ENCODE results near the gene ACTR5.

ACTR5 gene

DNA sequence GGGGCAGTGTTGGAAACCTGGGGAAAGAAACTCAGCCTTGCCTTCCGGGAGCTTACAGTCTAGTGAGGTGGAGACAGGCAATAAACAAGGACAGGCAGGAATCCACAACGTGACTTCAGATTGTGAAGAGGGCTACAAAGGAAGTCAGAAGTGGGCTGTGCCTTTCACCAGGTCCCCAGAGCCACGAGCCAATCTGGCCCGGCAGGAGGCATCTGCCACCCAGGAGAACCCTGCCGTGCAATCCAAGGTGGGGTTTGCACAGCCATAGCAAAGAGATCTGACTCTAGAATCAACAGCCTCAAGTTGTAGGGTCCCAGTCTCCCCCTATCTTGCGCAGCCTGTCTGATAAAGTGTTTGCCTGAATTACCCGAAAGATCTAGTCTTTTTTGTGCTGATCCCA lies 18.5 kb upstream of the ACTR5 start:
- no peak for DNase-seq

DNA sequence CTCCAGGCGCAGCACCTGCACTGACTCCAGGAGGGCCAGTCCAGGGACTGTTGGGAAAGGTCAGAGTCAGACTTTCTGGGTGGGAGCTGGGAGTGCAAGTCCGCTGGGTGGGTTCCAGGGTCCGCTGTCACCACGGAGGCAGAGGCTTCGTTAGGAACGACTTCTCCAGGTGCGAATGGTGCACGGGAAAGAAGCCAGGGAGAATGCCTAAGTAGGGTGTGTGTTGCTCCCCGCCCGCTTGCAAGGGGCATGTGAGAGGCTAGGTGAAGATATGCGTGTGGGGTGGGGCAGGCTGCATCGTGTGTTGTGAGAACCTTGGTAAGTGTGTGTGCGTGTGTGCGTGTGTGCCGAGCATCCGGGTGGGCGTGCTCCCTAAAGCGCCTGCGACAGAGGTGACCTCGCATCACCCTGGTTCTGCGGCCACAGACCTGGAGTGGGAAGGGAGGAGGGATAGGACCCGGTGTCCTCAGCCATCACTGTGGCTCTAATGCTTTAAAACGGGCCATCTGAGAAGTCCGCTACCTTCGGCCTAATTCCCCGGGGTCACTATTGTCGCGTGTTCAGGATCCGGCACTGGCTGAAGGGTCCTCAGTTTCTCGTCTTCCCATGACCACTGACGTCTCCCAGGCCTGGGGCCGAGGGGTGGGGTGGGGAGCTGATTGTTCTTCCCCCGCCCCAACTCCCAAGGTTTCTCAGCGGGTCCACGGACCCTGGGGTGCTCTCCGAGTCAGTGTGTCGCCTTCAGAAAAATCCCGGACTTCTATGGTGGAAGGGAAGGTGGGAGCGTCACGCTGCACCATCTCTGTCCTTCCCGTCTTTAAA lies 17.9 kb upstream of the ACTR5 start:
- no peak for DNase-seq

DNA sequence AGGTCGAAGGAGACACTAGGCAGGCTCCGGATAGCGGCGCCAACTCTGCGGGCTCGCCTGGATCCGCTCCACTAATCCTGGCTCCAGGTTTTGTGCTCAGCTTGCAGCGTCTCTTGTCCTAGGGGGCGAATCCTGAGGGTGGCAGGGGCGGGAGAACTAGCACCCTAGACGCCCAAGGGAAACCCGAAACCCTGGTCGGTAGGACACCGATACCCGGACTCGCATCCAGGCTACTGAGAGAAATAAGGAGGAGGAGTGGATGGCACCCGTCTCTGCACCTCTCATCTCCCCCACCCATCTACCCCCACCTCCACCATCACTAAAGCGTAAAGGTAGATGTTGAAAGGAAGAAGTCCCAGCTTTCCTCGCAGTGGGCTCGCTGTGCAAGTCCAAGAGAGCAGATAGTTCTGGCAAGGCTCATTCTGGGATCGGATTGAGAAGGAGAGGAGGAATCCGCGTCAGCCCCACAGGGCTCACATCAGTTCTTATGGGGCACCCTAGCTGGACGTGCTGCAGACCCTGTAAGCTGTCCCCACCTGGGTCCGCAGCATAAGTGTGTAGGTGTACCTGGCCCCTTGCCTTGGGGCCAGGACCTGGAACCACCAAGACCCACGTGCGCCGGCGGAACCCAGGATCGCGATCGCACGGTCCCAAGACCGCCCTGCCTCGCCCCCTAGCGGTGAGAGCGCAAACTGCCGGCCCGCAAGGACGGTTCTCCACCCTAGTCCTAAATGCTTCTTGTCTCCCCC lies 17.1 kb upstream of the ACTR5 start:
- DNase-seq: no peak

DNA sequence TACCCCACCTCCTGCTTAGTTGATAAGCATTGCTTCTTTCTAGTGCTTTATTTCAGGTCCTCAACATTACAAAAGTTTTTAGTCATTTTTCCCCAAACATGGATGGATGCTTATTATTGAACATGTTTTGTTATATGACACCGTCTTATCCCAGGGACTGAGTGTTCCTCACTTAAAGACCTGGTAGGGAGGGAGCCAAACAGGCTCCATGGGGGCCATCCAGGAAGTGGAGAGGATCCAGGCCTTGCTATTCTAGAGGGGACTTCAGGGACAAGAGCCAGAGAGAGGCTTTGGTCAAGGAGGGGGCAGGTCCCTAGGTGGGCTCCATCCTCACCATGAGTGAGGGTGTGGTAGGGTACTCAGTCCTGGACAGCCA lies 16.5 kb upstream of the ACTR5 start:
- DNase-seq: no peak

DNA sequence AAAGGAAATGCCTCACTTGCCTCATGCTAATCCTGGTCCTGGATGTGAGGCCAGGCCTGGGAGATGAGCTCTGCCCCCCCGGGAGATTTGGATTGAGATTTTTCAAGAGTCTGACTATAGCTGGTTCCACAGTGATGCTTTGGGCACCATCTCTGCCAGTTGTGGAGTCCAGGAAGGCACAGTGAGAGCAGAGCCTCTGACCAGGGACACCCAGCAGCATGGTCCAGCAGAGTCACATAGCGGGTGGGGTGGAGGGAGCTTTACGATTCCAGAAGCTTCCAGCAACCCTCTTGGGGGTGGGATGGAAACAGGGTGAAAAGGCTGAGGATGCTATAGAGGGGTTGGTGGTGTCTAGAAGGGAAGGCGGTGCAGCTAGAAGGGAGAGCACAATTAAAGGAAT lies 15.3 kb upstream of the ACTR5 start:
- DNase-seq: no peak

DNA sequence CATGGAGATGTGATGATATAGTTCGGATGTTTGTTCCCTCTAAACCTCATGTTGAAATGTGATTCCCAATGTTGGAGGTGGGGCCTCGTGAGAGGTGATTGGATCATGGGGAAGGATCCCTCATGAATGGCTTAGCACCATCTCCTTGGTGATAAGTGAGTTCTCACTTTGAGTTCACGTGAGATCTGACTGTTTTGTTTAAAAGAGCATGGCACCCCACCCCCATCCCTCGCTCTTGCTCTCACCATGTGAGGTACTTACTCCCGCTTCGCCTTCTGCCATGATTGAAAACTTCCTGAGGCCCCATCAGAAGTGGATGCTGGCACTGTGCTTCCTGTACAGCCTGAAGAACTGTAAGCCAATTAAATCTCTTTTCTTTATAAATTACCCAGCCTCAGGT lies 13.1 kb upstream of the ACTR5 start:
- DNase-seq: no peak

DNA sequence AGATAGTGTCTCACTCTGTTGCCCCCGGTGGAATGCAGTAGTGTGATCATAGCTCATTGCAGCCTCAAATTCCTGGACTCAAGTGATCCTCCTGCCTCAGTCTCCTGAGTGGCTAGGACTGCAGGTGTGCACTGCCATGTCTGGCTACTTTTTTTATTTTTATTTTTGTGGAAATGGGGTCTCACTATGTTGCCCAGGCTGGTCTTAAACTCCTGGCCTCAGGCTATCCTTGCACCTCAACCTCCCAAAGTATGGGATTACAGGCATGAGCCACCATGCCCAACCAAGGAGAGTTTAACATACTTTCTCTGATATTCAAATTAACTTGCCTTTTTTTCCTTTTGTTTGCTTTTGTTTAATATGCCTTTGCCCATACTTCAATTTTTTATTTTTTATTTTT lies 10.4 kb upstream of the ACTR5 start:
- DNase-seq: no peak

DNA sequence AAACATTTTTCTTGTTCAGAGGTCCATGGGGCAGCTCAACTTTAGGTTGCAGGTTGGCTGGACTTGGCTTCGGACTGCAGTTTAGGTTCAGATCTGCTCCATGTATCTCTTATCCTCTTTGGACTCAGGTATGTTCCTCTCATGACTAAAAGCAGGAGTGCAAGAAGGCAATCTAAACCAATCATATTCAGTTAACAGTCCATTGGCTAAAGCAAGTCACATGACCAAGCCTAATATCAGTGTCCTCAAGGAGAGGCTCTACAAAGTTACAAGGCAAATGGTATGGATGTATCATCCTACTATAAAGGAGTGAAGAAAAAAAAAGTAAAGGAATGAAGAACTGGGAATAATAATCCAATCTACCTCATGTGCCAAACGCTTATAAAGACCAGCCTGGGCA lies 2.5 kb upstream of the ACTR5 start:
- DNase-seq: no peak

DNA sequence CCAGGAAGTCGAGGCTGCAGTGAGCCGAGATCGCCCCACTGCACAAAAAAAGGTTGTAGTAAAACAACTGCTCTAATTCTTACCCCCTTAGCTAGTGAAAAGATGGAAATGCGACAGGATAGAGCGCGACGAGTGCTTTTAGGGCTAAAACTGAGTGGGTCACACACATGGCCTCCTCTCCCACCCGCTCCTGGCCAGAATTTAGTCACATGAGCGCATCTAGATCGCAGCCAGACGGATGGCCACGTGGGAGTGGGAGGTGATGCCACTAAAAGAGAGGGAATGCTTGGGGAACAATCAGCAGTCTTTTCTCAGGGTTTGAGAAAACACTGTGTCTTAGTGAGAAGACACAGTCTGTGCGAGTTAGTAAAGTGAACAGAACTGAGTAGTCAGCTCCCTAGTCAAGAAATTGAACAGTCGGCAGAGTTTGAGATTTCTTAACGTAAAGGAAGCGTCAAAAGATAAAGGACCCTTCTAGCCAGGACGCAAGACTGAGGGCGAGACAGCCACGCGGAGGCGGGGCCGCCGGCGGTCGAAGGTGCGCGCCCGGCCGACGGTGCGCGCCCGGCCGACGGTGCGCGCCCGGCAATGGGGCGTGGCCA lies 664 bp upstream of the ACTR5 start:
- DNase-seq: no peak

DNA sequence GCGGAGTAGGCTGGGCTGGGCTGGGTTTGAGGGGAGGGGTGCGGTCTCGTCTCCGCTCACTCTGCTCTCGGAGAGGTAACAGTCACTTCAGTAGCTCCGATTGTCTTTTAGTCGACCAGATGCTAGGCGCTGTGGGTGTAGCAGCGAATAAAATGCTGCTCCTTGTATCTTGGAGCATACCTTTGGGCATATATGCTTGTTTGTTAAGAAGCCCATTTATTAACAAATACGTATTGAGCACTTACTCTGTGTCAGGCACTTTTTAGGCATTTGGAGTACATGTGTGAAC lies 545 bp downstream of the ACTR5 start:
- no peak for DNase-seq

DNA sequence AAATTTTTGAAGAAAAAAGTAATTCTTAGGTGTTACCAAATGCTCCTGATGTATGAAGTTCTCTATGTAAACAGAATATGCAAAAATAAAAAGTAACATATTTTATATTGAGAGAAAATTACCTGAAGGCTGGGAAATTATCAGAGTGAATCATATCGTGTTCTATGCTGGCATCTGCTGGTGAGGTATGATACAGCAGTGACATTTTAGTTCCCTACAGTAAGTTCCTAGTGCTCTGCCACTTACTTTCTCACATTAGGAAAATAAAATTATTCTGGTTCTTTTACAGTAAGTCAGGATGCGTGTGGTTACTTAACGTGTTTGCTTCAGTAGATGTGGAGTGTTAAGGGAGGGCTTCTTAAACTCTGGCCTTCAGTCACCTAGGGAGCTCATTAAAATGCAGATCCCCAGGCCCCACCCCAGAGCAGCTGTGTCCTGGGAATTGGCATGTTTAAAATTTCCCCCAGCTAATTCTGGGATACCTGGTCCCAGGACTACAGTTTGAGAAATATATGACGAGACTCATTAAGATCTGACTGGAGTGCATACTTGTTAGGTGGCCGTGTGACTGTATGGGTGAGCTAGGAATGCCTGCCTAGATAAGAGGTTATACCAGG lies 3.2 kb downstream of the ACTR5 start:
- no peak for DNase-seq

DNA sequence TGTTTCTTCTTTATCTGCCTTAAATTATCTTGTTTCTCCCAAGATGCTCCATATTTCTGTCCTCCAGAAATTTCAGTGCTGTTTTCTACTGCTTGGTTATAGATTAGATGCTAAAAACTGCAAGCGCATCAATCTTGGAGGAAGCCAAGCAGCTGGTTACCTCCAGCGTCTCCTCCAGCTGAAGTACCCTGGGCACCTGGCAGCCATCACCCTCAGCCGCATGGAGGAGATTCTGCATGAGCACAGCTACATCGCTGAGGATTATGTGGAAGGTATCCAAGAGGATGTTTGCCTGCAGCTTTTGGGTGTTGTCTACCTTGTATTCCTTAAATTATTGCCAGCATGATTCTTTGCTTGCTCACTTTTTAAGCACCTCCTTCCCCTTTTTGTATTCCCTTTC lies 3.8 kb downstream of the ACTR5 start:
- DNase-seq: no peak

DNA sequence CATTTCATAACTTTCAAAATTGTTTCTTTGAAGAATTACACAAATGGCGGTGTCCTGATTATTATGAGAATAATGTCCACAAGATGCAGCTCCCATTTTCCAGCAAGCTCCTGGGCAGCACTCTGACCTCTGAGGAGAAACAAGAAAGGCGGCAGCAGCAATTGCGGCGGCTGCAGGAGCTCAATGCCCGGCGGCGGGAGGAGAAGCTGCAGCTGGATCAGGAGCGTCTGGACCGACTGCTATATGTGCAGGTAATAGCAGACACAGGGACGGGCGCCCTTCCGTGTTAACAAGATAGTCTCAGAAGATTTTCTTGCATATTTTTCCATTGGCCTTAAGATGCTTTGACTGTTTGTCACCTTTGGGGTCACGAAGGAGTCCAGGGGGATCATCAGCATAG lies 6.7 kb downstream of the ACTR5 start:
- DNase-seq: no peak

DNA sequence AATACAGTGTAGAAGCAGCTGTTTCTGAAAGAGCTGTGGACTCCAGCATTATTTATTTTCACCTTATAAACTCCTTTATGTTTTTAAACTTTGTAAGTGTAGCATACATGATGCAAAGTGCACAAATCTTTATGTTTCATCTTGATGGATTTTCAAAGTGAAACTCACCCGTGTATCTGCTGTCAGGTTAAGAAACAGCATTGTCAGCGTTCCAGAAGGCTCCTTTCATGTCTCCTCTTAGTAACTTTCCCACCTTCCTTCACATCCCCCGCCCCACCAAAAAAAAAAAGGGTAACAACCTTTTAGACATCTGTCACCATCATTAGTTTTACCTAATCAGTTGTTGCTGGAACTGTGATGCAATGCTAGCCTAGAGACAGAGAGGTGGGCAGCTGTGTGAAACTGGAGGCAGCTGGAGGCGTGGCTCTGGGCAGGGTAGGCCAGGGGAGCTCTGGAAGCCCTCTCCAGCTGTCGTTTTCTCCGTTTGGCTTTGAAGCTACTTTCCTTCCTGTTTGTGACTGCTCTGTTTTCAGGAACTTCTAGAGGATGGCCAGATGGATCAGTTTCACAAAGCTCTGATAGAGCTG lies 7.2 kb downstream of the ACTR5 start:
- DNase-seq: no peak

DNA sequence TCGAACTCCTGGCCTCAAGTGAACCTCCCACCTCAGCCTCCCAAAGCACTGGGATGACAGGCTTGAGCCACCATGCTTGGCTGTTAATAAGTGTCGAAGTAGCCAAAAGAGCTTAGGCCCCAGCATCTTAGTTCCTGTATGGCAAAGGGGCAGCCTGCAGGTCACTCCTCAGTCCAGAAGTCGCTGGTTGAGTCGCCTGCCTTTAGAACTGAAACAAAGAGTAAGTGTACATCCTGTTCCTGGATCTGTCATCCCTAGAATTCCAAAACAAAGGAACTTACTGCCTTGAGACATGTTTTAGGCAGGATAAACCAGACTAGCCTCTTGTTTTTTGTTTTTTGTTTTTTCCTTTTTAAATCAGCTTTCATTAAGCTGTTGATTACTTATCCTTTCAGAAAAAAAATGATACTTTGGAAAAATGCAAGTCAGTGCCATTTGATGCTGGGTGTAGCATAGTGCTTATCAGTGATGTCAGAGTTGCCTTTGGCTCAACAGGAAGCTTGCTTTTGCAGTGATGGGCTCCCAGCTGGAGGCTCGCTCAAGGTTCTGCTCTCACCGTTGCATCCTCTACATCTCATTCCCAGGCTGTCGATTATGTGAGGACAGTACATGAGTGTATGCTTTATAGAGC lies 9.0 kb downstream of the ACTR5 start:
- DNase-seq: no peak

DNA sequence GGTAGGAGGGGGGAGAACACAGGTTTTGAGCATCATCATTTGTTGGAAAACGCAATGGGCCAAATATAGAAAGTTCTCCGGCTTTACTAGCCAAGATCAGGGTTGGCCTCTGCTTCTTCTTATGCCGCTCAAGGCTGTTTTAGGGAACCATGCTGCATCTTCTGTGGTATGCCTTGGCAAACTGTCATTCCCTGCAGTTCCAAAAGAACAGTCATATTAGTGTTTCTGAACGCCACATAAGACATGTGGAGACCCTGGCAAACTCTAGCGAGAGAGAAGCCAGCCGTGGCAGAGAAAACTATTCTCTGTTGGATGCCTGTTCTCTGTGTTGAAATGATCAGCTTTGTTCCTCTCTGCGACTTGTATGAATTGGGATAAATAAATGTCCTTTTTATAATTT lies 10.8 kb downstream of the ACTR5 start:
- no peak for DNase-seq

DNA sequence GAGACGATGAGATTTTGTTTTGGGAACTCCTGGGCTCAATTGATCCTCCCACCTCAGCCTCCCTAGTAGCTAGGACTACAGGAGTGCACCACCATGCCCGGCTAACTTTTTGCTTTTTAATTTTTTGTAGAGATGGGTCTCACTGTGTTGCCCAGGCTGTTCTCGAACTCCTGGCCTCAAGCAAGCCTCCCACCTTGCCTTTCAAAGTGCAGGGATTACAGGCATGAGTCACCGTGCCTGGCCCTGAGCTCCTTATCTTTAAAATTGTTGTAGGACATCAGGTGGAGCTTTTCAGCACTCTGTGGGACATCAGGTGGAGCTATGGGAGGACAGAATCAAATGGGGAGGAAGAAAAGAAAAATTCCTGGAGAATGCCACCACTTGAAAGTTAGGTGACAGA lies 12.7 kb downstream of the ACTR5 start:
- no peak for DNase-seq

DNA sequence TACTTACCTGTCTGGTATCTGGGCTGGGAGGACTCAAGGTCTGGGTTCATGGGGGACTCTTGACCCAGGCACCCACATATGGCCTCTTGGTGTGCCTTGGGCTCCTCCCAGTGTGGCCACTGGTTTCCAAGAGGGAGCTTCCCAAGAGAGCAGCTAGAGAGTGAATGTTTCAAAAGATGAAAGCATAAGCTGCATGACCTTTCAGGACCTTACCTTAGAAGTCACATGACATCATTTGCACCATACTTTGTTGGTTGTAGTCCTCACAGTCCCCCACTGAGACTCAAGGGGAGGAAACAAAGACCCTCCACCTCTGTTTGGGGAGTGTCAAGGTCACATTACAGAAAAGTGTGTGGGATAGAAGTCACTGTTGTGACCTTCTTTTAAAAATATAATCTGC lies 13.9 kb downstream of the ACTR5 start:
- DNase-seq: no peak

DNA sequence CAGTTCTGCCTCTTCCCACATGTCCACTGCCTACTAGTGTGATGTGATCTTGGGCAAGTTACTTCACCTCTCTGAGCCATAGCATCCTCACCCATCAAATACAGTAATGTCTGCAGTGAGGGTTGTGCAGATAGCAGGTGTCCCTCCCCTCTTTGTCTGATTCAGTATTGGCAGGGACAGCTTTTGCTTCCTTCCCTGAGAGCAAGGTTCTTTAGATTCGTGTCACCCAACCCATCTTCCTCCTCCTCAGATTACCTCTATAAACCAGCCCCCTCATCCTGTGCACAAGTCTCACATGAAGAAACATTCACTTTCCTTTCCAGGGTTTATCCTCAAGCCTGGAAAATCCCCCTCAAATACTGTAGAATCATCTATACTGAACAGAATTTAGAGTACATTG lies 15.4 kb downstream of the ACTR5 start:
- DNase-seq: no peak

DNA sequence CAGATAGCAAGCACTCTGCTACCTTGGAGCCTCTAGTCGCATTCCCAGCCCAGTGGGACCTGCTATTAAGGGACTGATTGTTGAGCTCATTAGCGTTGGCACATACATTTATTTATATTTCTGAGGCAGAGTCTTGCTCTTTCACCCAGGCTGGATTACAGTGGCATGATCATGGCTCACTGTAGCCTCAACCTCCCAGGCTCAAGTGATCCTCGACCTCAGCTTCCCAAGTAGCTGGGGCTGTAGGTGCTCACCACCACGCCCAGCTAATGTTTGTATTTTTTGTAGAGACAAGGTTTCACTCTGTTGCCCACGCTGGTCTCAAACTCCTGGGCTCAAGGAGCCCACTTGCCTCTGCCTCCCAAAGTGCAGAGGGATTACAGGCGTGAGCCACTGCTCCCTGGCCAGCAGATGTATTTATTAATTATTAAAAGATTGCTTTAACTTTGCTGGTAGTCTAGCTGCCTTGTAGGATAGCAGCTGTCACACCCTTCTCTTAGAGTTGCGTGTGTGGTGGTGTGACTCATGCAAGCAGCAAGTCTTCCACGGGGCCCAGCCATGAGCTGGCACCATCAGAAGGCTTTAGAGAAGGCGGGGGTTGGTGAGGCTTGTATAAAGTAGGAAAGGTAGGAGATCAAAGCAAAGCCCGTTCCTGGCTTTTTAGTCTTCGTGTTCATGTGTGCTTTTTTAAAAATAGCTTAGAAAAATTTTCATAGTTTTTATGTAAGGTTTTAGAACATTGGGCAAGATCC lies 16.5 kb downstream of the ACTR5 start:
- DNase-seq: no peak

DNA sequence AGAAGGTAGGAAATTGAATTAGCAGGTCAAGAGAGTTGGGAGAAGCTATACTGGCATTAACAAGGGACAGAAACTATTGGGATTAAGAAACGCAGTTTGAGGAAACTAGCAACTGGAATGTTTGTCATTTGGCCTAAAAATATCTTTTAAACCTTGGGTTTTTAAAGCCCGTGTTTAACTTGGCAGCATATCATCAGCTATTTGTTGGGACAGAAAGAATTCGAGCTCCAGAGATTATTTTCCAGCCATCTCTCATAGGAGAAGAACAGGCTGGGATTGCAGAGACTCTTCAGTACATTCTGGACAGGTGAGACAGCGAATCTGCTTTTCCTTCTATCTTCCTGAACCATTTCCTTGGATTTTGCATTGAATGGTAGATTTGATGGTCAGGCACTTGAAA lies 17.8 kb downstream of the ACTR5 start:
- DNase-seq: no peak
